Measurements from ENCODE around the gene COX5B. TPM values are rescaled to one million over a fixed set of nuclear protein-coding genes. Genes with fewer than 3 reads are reported as not detected.

Gene COX5B
- total and polyA plus RNA-seq, 7 donors = 635 to 1,354 (median 816) TPM

DNA sequence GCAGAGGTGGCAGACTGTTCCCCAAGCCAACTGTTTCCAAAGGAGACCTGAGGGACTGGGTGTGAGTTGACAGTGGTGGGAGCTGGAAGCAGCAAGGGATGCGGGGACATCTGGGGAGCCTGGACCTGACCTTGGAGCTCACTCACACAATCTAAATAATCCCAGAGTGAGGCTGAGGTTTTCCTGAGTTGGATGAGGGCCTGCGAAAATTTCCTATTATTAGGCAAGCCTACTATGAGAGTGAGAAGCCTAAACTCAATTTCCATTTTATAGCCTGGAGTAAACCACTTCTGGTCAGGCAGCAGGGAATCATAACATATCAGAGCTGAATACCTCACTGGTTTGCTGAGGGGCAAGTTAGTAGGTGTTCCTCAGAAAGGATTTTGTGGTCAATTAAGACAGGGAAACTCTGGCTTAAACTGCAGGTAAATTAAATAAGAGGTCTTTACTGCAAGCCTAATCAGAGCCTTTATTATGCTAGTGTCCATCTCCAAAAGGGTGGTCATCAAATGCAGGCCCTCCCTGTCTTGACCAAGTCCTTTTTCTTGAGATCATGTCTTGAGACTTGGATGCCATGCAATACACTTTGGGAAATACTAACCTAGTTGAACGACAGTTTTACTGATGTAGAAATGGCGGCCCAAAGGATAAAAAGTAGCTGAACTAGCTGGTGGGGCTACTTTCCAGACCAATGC, 1.7 kb upstream of the COX5B start:
- Histone ChIP-seq H3K27ac (no peak overlapping the region), H3K9me3 (no peaks in the 10 kb centered on the region), H3K36me3 (ENCODE audit: insufficient read depth in 1 of 2, low read depth in 1 of 2) (peaks cover 11 to 24% of the 10 kb centered on the region in 2 donors), H3K27me3 (ENCODE audit: insufficient read depth in 3 of 3, low read length in 2 of 3) (no peaks in the 10 kb centered on the region), H3K4me3 (no peak overlapping the region), H3K4me1 (peaks cover 7% of the 10 kb centered on the region)
- 86 to 96% (median 94%) methylated on average over 4 of the region's 4 CpGs for WGBS, 3 donors
- ATAC-seq (no peak), DNase-seq (no peak)
- TF ChIP-seq, protein P1, sequence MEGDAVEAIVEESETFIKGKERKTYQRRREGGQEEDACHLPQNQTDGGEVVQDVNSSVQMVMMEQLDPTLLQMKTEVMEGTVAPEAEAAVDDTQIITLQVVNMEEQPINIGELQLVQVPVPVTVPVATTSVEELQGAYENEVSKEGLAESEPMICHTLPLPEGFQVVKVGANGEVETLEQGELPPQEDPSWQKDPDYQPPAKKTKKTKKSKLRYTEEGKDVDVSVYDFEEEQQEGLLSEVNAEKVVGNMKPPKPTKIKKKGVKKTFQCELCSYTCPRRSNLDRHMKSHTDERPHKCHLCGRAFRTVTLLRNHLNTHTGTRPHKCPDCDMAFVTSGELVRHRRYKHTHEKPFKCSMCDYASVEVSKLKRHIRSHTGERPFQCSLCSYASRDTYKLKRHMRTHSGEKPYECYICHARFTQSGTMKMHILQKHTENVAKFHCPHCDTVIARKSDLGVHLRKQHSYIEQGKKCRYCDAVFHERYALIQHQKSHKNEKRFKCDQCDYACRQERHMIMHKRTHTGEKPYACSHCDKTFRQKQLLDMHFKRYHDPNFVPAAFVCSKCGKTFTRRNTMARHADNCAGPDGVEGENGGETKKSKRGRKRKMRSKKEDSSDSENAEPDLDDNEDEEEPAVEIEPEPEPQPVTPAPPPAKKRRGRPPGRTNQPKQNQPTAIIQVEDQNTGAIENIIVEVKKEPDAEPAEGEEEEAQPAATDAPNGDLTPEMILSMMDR (IDR thresholded peaks at IDR 0.05) = no peak
- intact Hi-C loops (cut with DNase I) = loop anchor here in 1 of 2 donors (10.0 kb wide), 1 partner anchor 49 kb away; no protein-coding TSS in a partner anchor

- TF ChIP-seq, protein P1 (IDR thresholded peaks at IDR 0.05) = no peak
- Histone ChIP-seq H3K4me1 (peaks cover 7% of the 10 kb centered on the region), H3K36me3 (ENCODE audit: insufficient read depth in 1 of 2, low read depth in 1 of 2) (peaks cover 13 to 34% of the 10 kb centered on the region in 2 donors), H3K9me3 (no peaks in the 10 kb centered on the region), H3K4me3 (peak overlapping the region; percentile 98), H3K27me3 (ENCODE audit: insufficient read depth in 3 of 3, low read length in 2 of 3) (no peaks in the 10 kb centered on the region), H3K27ac (peak overlapping the region; percentile 94)
- WGBS, 3 donors = 10 to 11% (median 10%) methylated on average over 19 of the region's 19 CpGs
- DNase-seq = peak in 1 of 2 donors; percentile 68
- intact Hi-C loops (cut with DNase I) = loop anchor here (5.0 to 10.0 kb wide), 3 partner anchors 50 to 417 kb away; no protein-coding TSS in a partner anchor
- peak; percentile 42 to 57 (median 50) for ATAC-seq
Measured at GRCh38 chr2:97645112-97645694, 659 bp upstream of the COX5B start.

DNA sequence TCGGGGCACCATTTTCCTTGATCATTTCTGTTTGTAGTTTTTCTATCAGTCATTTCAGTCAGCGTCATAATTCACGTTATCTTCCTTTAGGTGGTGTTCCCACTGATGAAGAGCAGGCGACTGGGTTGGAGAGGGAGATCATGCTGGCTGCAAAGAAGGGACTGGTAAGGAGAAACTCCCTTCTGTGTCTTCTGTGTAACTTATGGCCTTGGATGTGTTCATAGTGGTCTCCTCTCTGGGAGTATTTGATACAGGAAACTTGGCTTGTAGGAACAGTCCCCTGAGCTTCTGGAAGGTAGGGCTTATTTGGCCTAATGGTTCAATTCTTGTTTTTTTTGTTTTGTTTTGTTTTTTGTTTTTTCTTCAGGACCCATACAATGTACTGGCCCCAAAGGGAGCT, 1.1 kb downstream of the COX5B start:
- Histone ChIP-seq H3K27me3 (ENCODE audit: insufficient read depth in 3 of 3, low read length in 2 of 3) (no peaks in the 10 kb centered on the region), H3K36me3 (ENCODE audit: insufficient read depth in 1 of 2, low read depth in 1 of 2) (peaks cover 13 to 39% of the 10 kb centered on the region in 2 donors), H3K27ac (peak overlapping the region; percentile 94), H3K4me1 (peaks cover 7% of the 10 kb centered on the region), H3K9me3 (no peaks in the 10 kb centered on the region), H3K4me3 (peak overlapping the region; percentile 98)
- intact Hi-C loops (cut with DNase I) = loop anchor here (1.0 to 10.0 kb wide), 5 partner anchors 15 to 415 kb away; no protein-coding TSS in a partner anchor
- TF ChIP-seq, protein P1 (IDR thresholded peaks at IDR 0.05) = no peak
- ATAC-seq (no peak), DNase-seq (no peak)
- 86 to 88% (median 86%) methylated on average over 4 of the region's 4 CpGs for WGBS, 3 donors

- peaks cover 13 to 68% of the 10 kb centered on the region in 2 donors for H3K36me3 ChIP-seq (ENCODE audit: insufficient read depth in 1 of 2, low read depth in 1 of 2)
- no peak overlapping the region for H3K27ac ChIP-seq
- WGBS, 3 donors = 53 to 72% (median 56%) methylated on average over 4 of the region's 4 CpGs
Measured at GRCh38 chr2:97651114-97651513, 5.3 kb downstream of the COX5B start.

More at GRCh38 chr2:97651114-97651513, 5.3 kb downstream of the COX5B start:
- intact Hi-C loops (cut with DNase I) = no loop called here
- DNase-seq = no peak
- H3K4me3 ChIP-seq = no peak overlapping the region
- no peak for ATAC-seq
- no peaks in the 10 kb centered on the region for H3K27me3 ChIP-seq (ENCODE audit: insufficient read depth in 3 of 3, low read length in 2 of 3)
- peaks cover 7% of the 10 kb centered on the region for H3K4me1 ChIP-seq
- no peaks in the 10 kb centered on the region for H3K9me3 ChIP-seq
- TF ChIP-seq, protein P1 (IDR thresholded peaks at IDR 0.05) = no peak
